Right lobe of liver (tissue), 6 donors: ENCODE measurements around the gene NEIL3. TPM values are rescaled to one million over a fixed set of nuclear protein-coding genes. Genes with fewer than 3 reads are reported as not detected.
"Not testable (repeated sequence)": the region's sequence is repeated elsewhere in the genome, so short reads cannot be mapped to it uniquely, and the experiment has no call there.

Experiments
- ATAC-seq, 4 donors: fragments of 200-7000 bp; cut with Tn5 transposase; one replicate each; pipeline ENCODE4 v1.9.1; 2020; ENCODE audit warnings: mild to moderate bottlenecking in 4 of 4, moderate library complexity in 4 of 4
- DNase-seq, 3 donors: peaks; one replicate each; pipeline ENCODE4 v3.0.0-alpha.2; 2020
- H3K27ac ChIP-seq, 3 donors: fragments of 200-600 bp; one replicate each; pipeline ENCODE4 v1.8.0; 2022
- H3K27me3 ChIP-seq, 2 donors: fragments of 200-600 bp; one replicate each; pipeline ENCODE4 v1.8.0; 2022
- H3K36me3 ChIP-seq, 4 donors: fragments of 200-600 bp; sonication (generic) in 1 of 4; one replicate each; pipeline versions ENCODE4 v1.5.1 to v1.8.0; 2017 to 2022; ENCODE audit warnings: control low read depth in 1 of 4
- H3K4me1 ChIP-seq, 4 donors: fragments of 200-600 bp; sonication (generic) in 1 of 4; one replicate each; pipeline versions ENCODE4 v1.5.1 to v1.8.0; 2017 to 2022; ENCODE audit warnings: control low read depth in 1 of 4
- H3K4me3 ChIP-seq, 3 donors: fragments of 200-600 bp; one replicate each; pipeline ENCODE4 v1.8.0; 2022
- H3K9me3 ChIP-seq, 4 donors: fragments of 200-600 bp; sonication (generic) in 1 of 4; one replicate each; pipeline versions ENCODE4 v1.5.1 to v1.8.0; 2017 to 2022; ENCODE audit warnings: control low read depth in 1 of 4
- CTCF ChIP-seq, 4 donors: fragments of 200-600 bp in 3 of 4; fragments of 450-650 bp in 1 of 4; IDR thresholded peaks; one replicate each; pipeline versions ENCODE4 v1.5.1 to v1.8.0; 2016 to 2022; ENCODE audit warnings: antibody characterized with exemption in 4 of 4, mild to moderate bottlenecking in 2 of 4
- POLR2A ChIP-seq: fragments of 450-650 bp; IDR thresholded peaks from one replicate; pipeline ENCODE4 v1.6.1; 2017; ENCODE audit warnings: antibody characterized with exemption, mild to moderate bottlenecking
- WGBS: methylation state at CpG from one replicate; pipeline ENCODE4 v1.1.6; 2018; ENCODE audit warnings: low coverage, low lambda C conversion rate; ENCODE audit not compliant: insufficient coverage; ENCODE audit errors: missing lambda C conversion rate; 5-methylcytosine and 5-hydroxymethylcytosine counted together
- intact Hi-C, 2 donors: fragments of 100-400 bp; cut with DNase I; formaldehyde crosslinking; loops; one replicate each; pipeline versions ENCODE4 v1.11.2 to v1.14.1; 2022
- total RNA-seq, 6 experiments: library from RNA; depleted of rRNA in 2 of 6; stranded (reverse); fragments of >200 nt in 2 of 6; fragmentation: NEBNext Ultra II Directional in 3 of 6; extraction: Animal tissue kit (Norgen Biotek cat#: 25700) in 3 of 6; gene quantifications; one replicate each; pipeline versions ENCODE4 v1.1.0 to v1.2.4, GENCODE V29; 2016 to 2023
- donor health status: DM: no; HTN: yes; CAD: no.
- donor health status: DM: no; HTN: no; CAD: no.
- donor health status: DM: no; HTN: no; CAD: no.
- donor health status: DM: no; HTN: yes; CAD: no.
- donor health status: DM: no; HTN: yes; CAD: no.

NEIL3 gene
- total RNA-seq, 6 experiments from 2014 or later, result 0.13 to 2.3 (median 0.63) TPM; not detected in 2

- 90% methylated on average over 4 of the region's 4 CpGs for WGBS
- intact Hi-C loops, result no loop called here
- H3K4me1 ChIP-seq, result no peaks in the 10 kb centered on the region
- DNase-seq (no peak), ATAC-seq (no peak)
- H3K4me3 ChIP-seq, result no peak overlapping the region
- TF ChIP-seq POLR2A, result no peak
- TF ChIP-seq CTCF (IDR thresholded peaks at IDR 0.05), result no peak
- H3K36me3 ChIP-seq, result no peaks in the 10 kb centered on the region
- no peaks in the 10 kb centered on the region for H3K9me3 ChIP-seq
- H3K27ac ChIP-seq, result no peak overlapping the region
- no peaks in the 10 kb centered on the region for H3K27me3 ChIP-seq
Observed at GRCh38 chr4:177304094-177304493, 5.6 kb upstream of the NEIL3 start.

DNA sequence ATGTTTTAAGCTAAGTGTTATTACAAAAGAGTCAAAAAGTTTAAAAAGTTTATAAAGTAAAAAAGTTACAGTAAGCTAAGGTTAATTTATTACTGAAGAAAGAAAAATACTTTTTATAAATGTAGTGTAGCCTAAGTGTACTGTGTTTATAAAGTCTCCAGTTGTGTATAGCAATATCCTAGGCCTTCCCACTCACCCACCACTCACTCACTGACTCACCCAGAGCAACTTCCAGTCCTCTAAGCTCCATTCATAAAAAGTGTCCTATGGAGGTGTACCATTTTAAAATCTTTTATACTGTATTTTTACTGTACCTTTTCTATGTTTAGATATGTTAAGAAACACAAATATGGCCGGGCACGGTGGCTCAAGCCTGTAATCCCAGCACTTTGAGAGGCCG, 4.8 kb upstream of the NEIL3 start:
- intact Hi-C loops, ATAC-seq, H3K9me3 ChIP-seq, H3K27ac ChIP-seq, H3K4me1 ChIP-seq, H3K36me3 ChIP-seq, H3K27me3 ChIP-seq, H3K4me3 ChIP-seq, DNase-seq: not testable (repeated sequence)
- WGBS, result 97% methylated on average over 3 of the region's 3 CpGs

GRCh38 chr4:177308125-177308524, 1.5 kb upstream of the NEIL3 start:
- no peaks in the 10 kb centered on the region for H3K9me3 ChIP-seq
- H3K36me3 ChIP-seq, result no peaks in the 10 kb centered on the region
- no peak for DNase-seq
- H3K4me3 ChIP-seq, result no peak overlapping the region
- TF ChIP-seq POLR2A (no peak), CTCF (IDR thresholded peaks at IDR 0.05) (no peak)
- peak in 1 of 4 donors; percentile 25 for ATAC-seq
- intact Hi-C loops, result no loop called here
- no peaks in the 10 kb centered on the region for H3K27me3 ChIP-seq
- H3K4me1 ChIP-seq, result peaks cover 0 to 5% (median under 1%) of the 10 kb centered on the region in 4 donors
- WGBS, result 35% methylated on average over 3 of the region's 3 CpGs
- H3K27ac ChIP-seq, result no peak overlapping the region

DNA sequence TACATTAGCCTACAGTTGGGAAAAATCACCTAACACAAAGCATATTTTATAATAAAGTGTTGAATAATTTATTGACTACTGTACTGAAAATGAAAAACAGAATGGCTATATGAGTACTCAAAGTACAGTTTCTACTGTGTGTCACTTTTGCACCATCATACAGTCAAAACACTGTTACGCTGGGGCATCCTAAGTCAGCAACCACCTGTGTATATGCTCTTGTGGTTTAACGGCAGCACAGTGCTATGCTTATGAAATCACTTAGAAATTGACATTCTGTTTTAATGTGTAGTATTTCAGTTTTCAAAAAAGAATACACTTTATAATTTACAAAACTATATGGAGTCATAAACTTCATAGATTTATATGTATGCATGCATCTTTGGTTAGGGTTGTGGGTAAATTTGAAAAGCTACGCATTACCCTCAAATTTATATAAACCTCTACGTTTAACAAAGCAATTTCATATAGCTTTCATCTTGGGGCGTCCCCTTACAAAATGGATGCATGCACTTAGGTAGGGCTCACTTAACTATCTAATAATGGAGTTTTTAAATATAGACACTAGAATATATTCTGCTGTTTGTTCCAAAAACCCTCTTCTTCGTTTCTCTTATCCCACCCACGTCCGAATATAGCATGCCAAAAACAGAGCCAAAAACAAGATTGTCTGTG, 690 bp upstream of the NEIL3 start:
- no peaks in the 10 kb centered on the region for H3K27me3 ChIP-seq
- H3K4me1 ChIP-seq, result peaks cover 0 to 5% (median under 1%) of the 10 kb centered on the region in 4 donors
- ATAC-seq (no peak), DNase-seq (no peak)
- H3K36me3 ChIP-seq, result no peaks in the 10 kb centered on the region
- peak overlapping the region; percentile 50 to 66 (median 63) for H3K4me3 ChIP-seq
- no peak overlapping the region for H3K27ac ChIP-seq
- intact Hi-C loops, result no loop called here
- TF ChIP-seq POLR2A (no peak), CTCF (IDR thresholded peaks at IDR 0.05) (no peak)
- no peaks in the 10 kb centered on the region for H3K9me3 ChIP-seq
- WGBS, result 54% methylated on average over 8 of the region's 8 CpGs

- Histone ChIP-seq H3K4me1 (peaks cover 0 to 5% (median under 1%) of the 10 kb centered on the region in 4 donors), H3K27ac (no peak overlapping the region), H3K36me3 (no peaks in the 10 kb centered on the region), H3K4me3 (no peak overlapping the region), H3K27me3 (no peaks in the 10 kb centered on the region), H3K9me3 (no peaks in the 10 kb centered on the region)
- DNase-seq (no peak), ATAC-seq (no peak)
- intact Hi-C loops, result no loop called here
- TF ChIP-seq POLR2A, result no peak
- no peak for TF ChIP-seq CTCF (IDR thresholded peaks at IDR 0.05)
- 82% methylated on average over 7 of the region's 7 CpGs for WGBS
Observed at GRCh38 chr4:177311589-177311988, 1.9 kb downstream of the NEIL3 start.
